Measurements from ENCODE around the gene CADM2. TPM values are rescaled to one million over a fixed set of nuclear protein-coding genes. Genes with fewer than 3 reads are reported as not detected.

Gene CADM2
- total RNA-seq, 1 experiment from 2014 or later: not detected

- TF ChIP-seq CTCF (IDR thresholded peaks at IDR 0.05 in 2 of 3, conservative IDR thresholded peaks at IDR 0.05 in 1 of 3; ENCODE audit: borderline replicate concordance in 1 of 3, insufficient read depth in 1 of 3, low read depth in 2 of 3, low read length in 2 of 3): no peak
- no peak for TF ChIP-seq EZH2phosphoT487 (IDR thresholded peaks at IDR 0.05; ENCODE audit: borderline replicate concordance)
- no peak for TF ChIP-seq JUND (IDR thresholded peaks at IDR 0.05)
Observed at GRCh38 chr3:85875589-85875988, 916.8 kb downstream of the CADM2 start (continued).

GRCh38 chr3:85877631-85878030 lies 918.8 kb downstream of the CADM2 start:
- no peaks in the 10 kb centered on the region for H3K9me2 ChIP-seq (ENCODE audit: insufficient read depth)
- ATAC-seq: no peak
- BruUV-seq (replicated peaks): no TSS peak
- H3K9me3 ChIP-seq (ENCODE audit: control insufficient read depth in 1 of 2, insufficient read depth in 1 of 2, low read depth in 1 of 2, low read length in 2 of 2): peaks cover 7 to 34% of the 10 kb centered on the region in 2 experiments; a peak in 3 of 4 replicates
- H4K20me1 ChIP-seq (ENCODE audit: insufficient read depth): no peaks in the 10 kb centered on the region
- DNase-seq (ENCODE audit: low read depth, low spot score): no peak
- ChIA-PET CTCF (no interaction called here), RAD21 (ENCODE audit: low non-redundant PET in 1 of 2, low total read pairs in 2 of 2, uncharacterized antibody in 2 of 2, unreplicated experiment in 2 of 2) (no interaction called here), POLR2A (no interaction called here)
- H3K79me2 ChIP-seq (ENCODE audit: insufficient read depth, low read length): no peaks in the 10 kb centered on the region
- no peak overlapping the region for H2AFZ ChIP-seq (ENCODE audit: low read depth, low read length, poor library complexity, severe bottlenecking)
- no peak overlapping the region for H3K4me2 ChIP-seq (ENCODE audit: low read length)
- H3K27ac ChIP-seq (ENCODE audit: low read depth, low read length): no peak overlapping the region
- H3K4me3 ChIP-seq (replicated peaks in 1 of 2; ENCODE audit: low read depth in 1 of 2, low read length in 2 of 2): no peak overlapping the region
- no peak overlapping the region for H3K9ac ChIP-seq (ENCODE audit: low read length)
- no peaks in the 10 kb centered on the region for H3K36me3 ChIP-seq (ENCODE audit: control insufficient read depth in 1 of 2, insufficient read depth in 2 of 2, low read length in 2 of 2)
- H3K4me1 ChIP-seq (ENCODE audit: control insufficient read depth in 1 of 2, insufficient read depth in 2 of 2, low read length in 2 of 2): no peaks in the 10 kb centered on the region
- intact Hi-C loops (cut with micrococcal nuclease): no loop called here
- no peaks in the 10 kb centered on the region for H3K27me3 ChIP-seq (ENCODE audit: insufficient read depth, low read length)
- TF ChIP-seq MAX (IDR thresholded peaks at IDR 0.05) (no peak), RAD21 (IDR thresholded peaks at IDR 0.05; ENCODE audit: low read depth) (no peak), CTCF (IDR thresholded peaks at IDR 0.05 in 2 of 3, conservative IDR thresholded peaks at IDR 0.05 in 1 of 3; ENCODE audit: borderline replicate concordance in 1 of 3, insufficient read depth in 1 of 3, low read depth in 2 of 3, low read length in 2 of 3) (no peak), ZNF274 (IDR thresholded peaks at IDR 0.05; ENCODE audit: low read depth, low read length) (no peak), YY1 (IDR thresholded peaks at IDR 0.05; ENCODE audit: extremely low read depth, insufficient replicate concordance, low read depth, low read length) (no peak), SIN3A (IDR thresholded peaks at IDR 0.05; ENCODE audit: low read depth) (no peak), CBX3 (IDR thresholded peaks at IDR 0.05; ENCODE audit: low read depth) (no peak), SP1 (IDR thresholded peaks at IDR 0.05; ENCODE audit: low read depth) (no peak), POLR2A (IDR thresholded peaks at IDR 0.05; ENCODE audit: borderline replicate concordance, extremely low read depth, insufficient read depth, insufficient read length) (no peak), EZH2phosphoT487 (IDR thresholded peaks at IDR 0.05; ENCODE audit: borderline replicate concordance) (no peak), SRF (IDR thresholded peaks at IDR 0.05; ENCODE audit: low read depth) (no peak), EGR1 (IDR thresholded peaks at IDR 0.05; ENCODE audit: low read depth) (no peak), ATF3 (IDR thresholded peaks at IDR 0.05) (no peak), REST (IDR thresholded peaks at IDR 0.05; ENCODE audit: low read depth) (no peak), FOSL1 (IDR thresholded peaks at IDR 0.05; ENCODE audit: low read depth) (no peak), TCF7L2 (IDR thresholded peaks at IDR 0.05; ENCODE audit: borderline replicate concordance, extremely low read depth, insufficient read depth, insufficient read length) (no peak), ELF1 (IDR thresholded peaks at IDR 0.05; ENCODE audit: borderline replicate concordance, low read depth) (no peak), ZFX (IDR thresholded peaks at IDR 0.05) (no peak)
